ENCODE measurements around the gene RNF212. TPM values are rescaled to one million over a fixed set of nuclear protein-coding genes. Genes with fewer than 3 reads are reported as not detected.

Gene RNF212
- total and polyA plus RNA-seq, 5 experiments from 2014 or later = 3.1 to 8.5 (median 4.4) TPM

- peaks cover 0 to 4% (median 0%) of the 10 kb centered on the region in 3 donors for H3K36me3 Mint-ChIP-seq
- H3K27me3 Mint-ChIP-seq = peaks cover 5 to 51% (median 35%) of the 10 kb centered on the region in 5 donors
These were observed 30.9 kb downstream of the RNF212 start for GRCh38 chr4:1082215-1083182.

GRCh38 chr4:1081689-1082040 lies 31.7 kb downstream of the RNF212 start:
- POLR2A ChIA-PET = no interaction called here
- no peak for ATAC-seq
- no peak overlapping the region for H3K4me3 Mint-ChIP-seq
- H3K27me3 Mint-ChIP-seq = peaks cover 5 to 51% (median 35%) of the 10 kb centered on the region in 5 donors
- H3K4me1 Mint-ChIP-seq = peaks cover 0 to 4% (median 2%) of the 10 kb centered on the region in 4 donors
- H3K9me3 Mint-ChIP-seq = no peaks in the 10 kb centered on the region
- DNase-seq = no peak
- peak overlapping the region in 1 of 10 donors; percentile 40 for H3K27ac Mint-ChIP-seq
- peaks cover 0 to 4% (median 0%) of the 10 kb centered on the region in 3 donors for H3K36me3 Mint-ChIP-seq

More at GRCh38 chr4:1082215-1083182, 30.9 kb downstream of the RNF212 start:
- Mint-ChIP-seq H3K4me1 (peaks cover 0 to 4% (median 2%) of the 10 kb centered on the region in 4 donors), H3K4me3 (no peak overlapping the region), H3K27ac (no peak overlapping the region), H3K9me3 (peaks cover 0 to under 1% (median 0%) of the 10 kb centered on the region in 9 donors)
- ATAC-seq = no peak
- no peak for DNase-seq
- POLR2A ChIA-PET = no interaction called here

- Mint-ChIP-seq H3K36me3 (peaks cover 0 to 4% (median 0%) of the 10 kb centered on the region in 3 donors), H3K4me1 (peaks cover 0 to 4% (median 2%) of the 10 kb centered on the region in 4 donors), H3K27me3 (peaks cover 5 to 51% (median 35%) of the 10 kb centered on the region in 5 donors), H3K4me3 (no peak overlapping the region), H3K27ac (no peak overlapping the region), H3K9me3 (no peaks in the 10 kb centered on the region)
- DNase-seq (peak in 1 of 10 donors; percentile 15), ATAC-seq (peak in 1 of 2 donors; percentile 25)
- POLR2A ChIA-PET = no interaction called here
These were observed 32.2 kb downstream of the RNF212 start for GRCh38 chr4:1080961-1081688.

DNA sequence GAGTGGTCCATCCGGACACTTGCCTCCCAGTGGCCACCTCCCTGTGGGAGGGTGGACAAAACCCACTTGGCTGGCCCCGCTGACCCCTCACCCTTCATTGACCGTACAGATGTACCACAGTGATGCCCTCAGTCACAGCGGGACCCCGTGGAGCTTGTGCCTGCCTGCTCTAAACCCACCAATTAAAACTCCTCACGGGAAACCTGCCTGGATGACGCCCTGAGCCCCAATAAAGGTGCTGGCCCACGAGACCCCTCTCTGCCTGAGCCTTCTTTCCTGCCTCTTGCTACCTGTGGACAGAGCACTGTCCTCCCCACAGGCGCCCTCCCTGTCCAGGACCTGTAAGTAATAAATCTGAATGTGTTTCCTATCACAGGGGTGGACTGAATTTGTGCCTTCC lies 32.9 kb downstream of the RNF212 start:
- Mint-ChIP-seq H3K4me1 (peaks cover 0 to 4% (median 2%) of the 10 kb centered on the region in 4 donors), H3K4me3 (no peak overlapping the region), H3K27me3 (peaks cover 5 to 45% (median 30%) of the 10 kb centered on the region in 5 donors), H3K9me3 (no peaks in the 10 kb centered on the region), H3K36me3 (peaks cover 0 to 4% (median 0%) of the 10 kb centered on the region in 3 donors), H3K27ac (no peak overlapping the region)
- POLR2A ChIA-PET = no interaction called here
- ATAC-seq (no peak), DNase-seq (no peak)

GRCh38 chr4:1079711-1080265 lies 33.6 kb downstream of the RNF212 start:
- no peak for ATAC-seq
- Mint-ChIP-seq H3K4me1 (peaks cover 0 to 4% (median 2%) of the 10 kb centered on the region in 4 donors), H3K27me3 (peaks cover 5 to 38% (median 30%) of the 10 kb centered on the region in 5 donors), H3K27ac (no peak overlapping the region), H3K4me3 (no peak overlapping the region), H3K36me3 (peaks cover 0 to 4% (median 0%) of the 10 kb centered on the region in 3 donors), H3K9me3 (no peaks in the 10 kb centered on the region)
- POLR2A ChIA-PET = no interaction called here
- no peak for DNase-seq

DNA sequence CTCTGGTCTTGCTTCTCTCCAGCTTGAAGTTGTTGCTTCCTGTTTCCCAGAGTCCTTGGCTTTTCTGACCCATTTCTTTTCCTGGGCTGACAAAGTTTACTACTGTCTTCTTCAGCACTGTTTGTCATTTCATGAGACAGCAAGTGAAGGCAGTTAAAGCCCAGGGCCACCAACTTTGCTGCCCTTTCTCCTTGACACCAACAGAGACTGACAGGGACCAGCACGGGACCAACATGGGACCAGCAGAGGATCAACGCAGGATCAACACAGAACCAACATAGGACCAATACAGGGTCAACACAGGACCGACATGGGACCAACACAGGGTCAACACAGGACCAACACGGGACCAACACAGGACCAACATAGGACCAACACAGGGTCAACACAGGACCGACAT lies 34.9 kb downstream of the RNF212 start:
- H3K4me1 Mint-ChIP-seq = peaks cover 0 to 4% (median 2%) of the 10 kb centered on the region in 4 donors
- ATAC-seq (no peak), DNase-seq (no peak)
- peaks cover 0 to 4% (median 0%) of the 10 kb centered on the region in 3 donors for H3K36me3 Mint-ChIP-seq
- no peaks in the 10 kb centered on the region for H3K9me3 Mint-ChIP-seq
- no peak overlapping the region for H3K27ac Mint-ChIP-seq
- H3K27me3 Mint-ChIP-seq = peaks cover 5 to 37% (median 29%) of the 10 kb centered on the region in 5 donors
- POLR2A ChIA-PET = no interaction called here
- H3K4me3 Mint-ChIP-seq = no peak overlapping the region

- peak overlapping the region in 1 of 10 donors; percentile 11 for H3K27ac Mint-ChIP-seq
- peaks cover 5 to 35% (median 23%) of the 10 kb centered on the region in 5 donors for H3K27me3 Mint-ChIP-seq
- DNase-seq (no peak), ATAC-seq (no peak)
- H3K36me3 Mint-ChIP-seq = peaks cover 0 to 4% (median 0%) of the 10 kb centered on the region in 3 donors
- H3K9me3 Mint-ChIP-seq = no peaks in the 10 kb centered on the region
- H3K4me3 Mint-ChIP-seq = no peak overlapping the region
- POLR2A ChIA-PET = no interaction called here
- H3K4me1 Mint-ChIP-seq = peaks cover 3 to 7% (median 4%) of the 10 kb centered on the region in 4 donors
These were observed 35.5 kb downstream of the RNF212 start for GRCh38 chr4:1077711-1078477.

DNA sequence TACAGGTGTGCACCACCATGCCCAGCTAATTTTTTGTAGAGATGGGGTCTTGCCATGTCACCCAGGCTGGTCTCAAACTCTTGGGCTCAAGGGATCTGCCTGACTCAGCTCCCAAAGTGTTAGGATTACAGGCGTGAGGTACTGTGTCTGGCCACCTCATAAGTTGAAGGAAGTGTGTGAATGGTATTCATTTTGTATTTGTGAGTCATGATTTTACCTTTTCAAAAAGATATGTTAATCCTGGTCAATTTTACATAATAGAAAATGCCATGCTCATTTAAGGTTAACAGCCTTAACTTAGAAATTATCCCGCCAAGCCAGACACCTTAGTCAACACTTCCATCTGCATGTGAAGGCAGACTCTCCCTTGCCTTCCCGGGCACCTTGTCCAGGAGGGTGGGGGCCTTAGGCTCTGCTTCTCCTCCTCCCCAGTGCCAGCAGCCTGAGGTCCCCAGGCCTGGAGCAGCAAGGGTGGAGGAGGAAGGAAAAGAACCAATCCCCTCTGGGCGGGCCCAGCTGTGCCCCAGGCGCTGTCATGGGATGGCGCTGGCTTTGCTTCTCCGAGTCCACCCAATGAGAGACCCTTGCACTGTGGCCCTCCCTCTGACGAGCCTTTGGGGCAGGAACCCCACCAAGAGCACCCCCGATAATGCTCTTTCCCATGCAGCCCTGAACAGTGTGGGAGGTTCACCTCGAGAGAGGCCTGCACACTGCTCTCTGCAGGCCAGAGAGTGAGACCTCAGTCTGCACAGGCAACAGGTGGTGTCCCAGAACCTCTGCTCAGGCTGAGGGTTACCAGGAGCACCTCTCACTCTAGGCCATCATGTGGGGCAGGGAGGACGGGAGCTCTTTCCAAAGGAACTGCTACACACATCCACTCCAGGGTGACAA lies 37.3 kb downstream of the RNF212 start:
- Mint-ChIP-seq H3K36me3 (no peaks in the 10 kb centered on the region), H3K27ac (no peak overlapping the region), H3K4me3 (no peak overlapping the region), H3K9me3 (no peaks in the 10 kb centered on the region), H3K4me1 (peaks cover 5 to 16% (median 14%) of the 10 kb centered on the region in 4 donors), H3K27me3 (peaks cover 3 to 18% (median 8%) of the 10 kb centered on the region in 5 donors)
- ATAC-seq (no peak), DNase-seq (no peak)
- POLR2A ChIA-PET = no interaction called here

DNA sequence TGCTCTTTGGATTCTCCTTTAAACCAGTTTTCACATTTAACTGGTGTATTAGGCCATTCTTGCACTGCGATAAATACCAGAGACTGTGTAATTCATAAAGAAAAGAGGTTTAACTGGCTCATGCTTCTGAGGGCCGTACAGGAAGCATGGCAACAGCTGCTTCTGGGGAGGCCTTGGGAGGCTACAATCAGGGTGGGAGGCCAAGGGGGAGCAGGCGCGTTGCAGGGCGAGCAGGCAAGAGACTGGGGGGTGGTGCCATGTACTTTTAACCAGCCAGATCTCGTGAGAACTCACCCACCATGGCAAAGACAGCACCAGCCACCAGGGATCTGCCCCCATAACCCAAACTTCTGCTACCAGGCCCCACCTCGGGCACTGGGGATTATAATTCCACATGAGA lies 38.1 kb downstream of the RNF212 start:
- H3K27ac Mint-ChIP-seq = peak overlapping the region in 2 of 10 donors; percentile 18 to 36
- no peaks in the 10 kb centered on the region for H3K36me3 Mint-ChIP-seq
- H3K4me3 Mint-ChIP-seq = no peak overlapping the region
- H3K27me3 Mint-ChIP-seq = peaks cover 2 to 12% (median 5%) of the 10 kb centered on the region in 5 donors
- ATAC-seq (no peak), DNase-seq (no peak)
- POLR2A ChIA-PET = no interaction called here
- peaks cover 3 to 16% (median 14%) of the 10 kb centered on the region in 4 donors for H3K4me1 Mint-ChIP-seq
- H3K9me3 Mint-ChIP-seq = no peaks in the 10 kb centered on the region

- POLR2A ChIA-PET = no interaction called here
- Mint-ChIP-seq H3K27ac (peak overlapping the region in 4 of 10 donors; percentile 9 to 56 (median 19)), H3K27me3 (peaks cover 0 to 16% (median 0%) of the 10 kb centered on the region in 5 donors), H3K4me1 (peaks cover 3 to 16% (median 14%) of the 10 kb centered on the region in 4 donors), H3K36me3 (no peaks in the 10 kb centered on the region), H3K4me3 (no peak overlapping the region), H3K9me3 (no peaks in the 10 kb centered on the region)
- DNase-seq = no peak
- no peak for ATAC-seq
These were observed 39.3 kb downstream of the RNF212 start for GRCh38 chr4:1074077-1074476.

- H3K4me3 Mint-ChIP-seq = peak overlapping the region in 1 of 10 donors; percentile 9
- POLR2A ChIA-PET = interaction anchor here (1.6 kb wide), 1 partner anchor 17 kb away, joined by 4 read pairs; no protein-coding TSS in a partner anchor
These were observed 40.4 kb downstream of the RNF212 start for GRCh38 chr4:1072830-1073446.

More at GRCh38 chr4:1072830-1073446, 40.4 kb downstream of the RNF212 start:
- Mint-ChIP-seq H3K9me3 (no peaks in the 10 kb centered on the region), H3K4me1 (peaks cover 3 to 16% (median 14%) of the 10 kb centered on the region in 4 donors), H3K36me3 (no peaks in the 10 kb centered on the region), H3K27me3 (peaks cover 5 to 24% (median 11%) of the 10 kb centered on the region in 5 donors), H3K27ac (peak overlapping the region in 8 of 10 donors; percentile 5 to 65 (median 30))
- DNase-seq (peak in 9 of 10 donors; percentile 17 to 74 (median 51)), ATAC-seq (peak; percentile 98 to 99)
